RCC 7860 (cell line): ENCODE measurements around the gene RERE.

Experiments
- DNase-seq: peaks from one replicate; pipeline ENCODE4 v3.0.0-alpha.2; 2015; ENCODE audit warnings: low spot score
- FAIRE-seq: peaks from 2 replicates; lab custom pipeline; 2012; peaks lifted over from hg19 to GRCh38; lab: Jason Lieb, UNC

Gene RERE

GRCh38 chr1:8497210-8497819 is 320.1 kb downstream of the RERE start:
- FAIRE-seq (no peak), DNase-seq (no peak)

GRCh38 chr1:8496473-8496872 is 321.0 kb downstream of the RERE start:
- FAIRE-seq = no peak

GRCh38 chr1:8495928-8496401 is 321.5 kb downstream of the RERE start:
- FAIRE-seq (no peak), DNase-seq (peak; percentile 70)

More at GRCh38 chr1:8496473-8496872, 321.0 kb downstream of the RERE start:
- DNase-seq = no peak

- FAIRE-seq = no peak
Measured at GRCh38 chr1:8494681-8495080, 322.8 kb downstream of the RERE start.

GRCh38 chr1:8493916-8494540 is 323.4 kb downstream of the RERE start:
- no peak for FAIRE-seq
- no peak for DNase-seq

More at GRCh38 chr1:8494681-8495080, 322.8 kb downstream of the RERE start:
- no peak for DNase-seq

GRCh38 chr1:8487249-8487648 is 330.2 kb downstream of the RERE start:
- DNase-seq = no peak
- FAIRE-seq = no peak

GRCh38 chr1:8486047-8486446 is 331.4 kb downstream of the RERE start:
- FAIRE-seq (no peak), DNase-seq (no peak)

GRCh38 chr1:8483586-8483985 is 333.9 kb downstream of the RERE start:
- no peak for DNase-seq
- no peak for FAIRE-seq

GRCh38 chr1:8482979-8483381 is 334.5 kb downstream of the RERE start:
- FAIRE-seq (peak; percentile 55), DNase-seq (no peak)

GRCh38 chr1:8481650-8482380 is 335.6 kb downstream of the RERE start:
- no peak for FAIRE-seq
- peak; percentile 18 for DNase-seq

GRCh38 chr1:8478566-8478965 is 338.9 kb downstream of the RERE start:
- FAIRE-seq (no peak), DNase-seq (no peak)

- FAIRE-seq (no peak), DNase-seq (no peak)
Measured at GRCh38 chr1:8477983-8478362, 339.5 kb downstream of the RERE start.

- peak; percentile 83 for DNase-seq
Measured at GRCh38 chr1:8477166-8477982, 340.1 kb downstream of the RERE start.

GRCh38 chr1:8476006-8476405 is 341.4 kb downstream of the RERE start:
- peak; percentile 38 for FAIRE-seq
- DNase-seq = no peak

More at GRCh38 chr1:8477166-8477982, 340.1 kb downstream of the RERE start:
- FAIRE-seq = peak; percentile 97

GRCh38 chr1:8474369-8474768 is 343.1 kb downstream of the RERE start:
- FAIRE-seq (no peak), DNase-seq (no peak)

- DNase-seq = no peak
- FAIRE-seq = no peak
Measured at GRCh38 chr1:8473891-8474300, 343.5 kb downstream of the RERE start.

GRCh38 chr1:8473121-8473875 is 344.1 kb downstream of the RERE start:
- no peak for FAIRE-seq

GRCh38 chr1:8472668-8473067 is 344.8 kb downstream of the RERE start:
- DNase-seq (no peak), FAIRE-seq (peak; percentile 68)

More at GRCh38 chr1:8473121-8473875, 344.1 kb downstream of the RERE start:
- DNase-seq = no peak

- DNase-seq (no peak), FAIRE-seq (no peak)
Measured at GRCh38 chr1:8471451-8471850, 346.0 kb downstream of the RERE start.

- DNase-seq (no peak), FAIRE-seq (no peak)
Measured at GRCh38 chr1:8468751-8469150, 348.7 kb downstream of the RERE start.
